ENCODE data around the gene TEX264. TPM values are rescaled to one million over a fixed set of nuclear protein-coding genes. Genes with fewer than 3 reads are reported as not detected.

The TEX264 gene
- total RNA-seq, 1 experiment from 2014 or later: 70.5 TPM

DNA sequence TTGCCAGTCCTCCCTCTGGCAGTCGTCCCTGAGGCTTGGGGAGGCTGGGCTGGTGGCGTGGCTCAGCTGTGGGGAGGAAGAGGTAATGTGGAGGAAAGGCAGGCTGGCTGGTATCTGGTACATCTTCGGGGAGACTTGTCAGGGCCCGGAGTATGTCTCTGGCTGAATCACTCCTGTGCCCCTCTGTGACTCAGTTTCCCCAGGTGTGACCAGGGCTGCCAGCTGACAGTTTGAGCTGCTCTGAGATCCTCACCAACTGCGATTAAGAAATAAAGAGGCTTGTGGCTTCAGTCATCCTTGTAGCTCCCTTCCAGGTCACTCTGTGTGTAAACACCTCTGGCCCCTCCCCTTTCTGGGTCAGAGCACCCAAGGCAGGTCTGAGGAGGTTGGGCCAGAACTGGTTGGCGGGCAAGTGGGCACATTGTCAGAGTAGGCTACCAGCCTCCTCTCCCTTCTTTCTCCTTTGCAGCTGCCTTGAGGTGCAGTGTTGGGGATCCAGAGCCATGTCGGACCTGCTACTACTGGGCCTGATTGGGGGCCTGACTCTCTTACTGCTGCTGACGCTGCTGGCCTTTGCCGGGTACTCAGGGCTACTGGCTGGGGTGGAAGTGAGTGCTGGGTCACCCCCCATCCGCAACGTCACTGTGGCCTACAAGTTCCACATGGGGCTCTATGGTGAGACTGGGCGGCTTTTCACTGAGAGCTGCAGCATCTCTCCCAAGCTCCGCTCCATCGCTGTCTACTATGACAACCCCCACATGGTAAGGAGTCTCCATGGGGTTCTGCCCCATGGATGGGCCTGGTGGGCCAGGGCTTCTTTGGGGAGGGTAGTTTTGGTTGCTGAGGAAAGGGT lies 3.0 kb downstream of the TEX264 start:
- no peak for DNase-seq (ENCODE audit: low read depth)

- peak; percentile 74 for DNase-seq (ENCODE audit: low read depth)
Observed at GRCh38 chr3:51675201-51675611, 4.2 kb downstream of the TEX264 start.

GRCh38 chr3:51676102-51676640 lies 5.1 kb downstream of the TEX264 start:
- DNase-seq (ENCODE audit: low read depth): no peak

- no peak for DNase-seq (ENCODE audit: low read depth)
Observed at GRCh38 chr3:51677358-51677757, 6.3 kb downstream of the TEX264 start.

DNA sequence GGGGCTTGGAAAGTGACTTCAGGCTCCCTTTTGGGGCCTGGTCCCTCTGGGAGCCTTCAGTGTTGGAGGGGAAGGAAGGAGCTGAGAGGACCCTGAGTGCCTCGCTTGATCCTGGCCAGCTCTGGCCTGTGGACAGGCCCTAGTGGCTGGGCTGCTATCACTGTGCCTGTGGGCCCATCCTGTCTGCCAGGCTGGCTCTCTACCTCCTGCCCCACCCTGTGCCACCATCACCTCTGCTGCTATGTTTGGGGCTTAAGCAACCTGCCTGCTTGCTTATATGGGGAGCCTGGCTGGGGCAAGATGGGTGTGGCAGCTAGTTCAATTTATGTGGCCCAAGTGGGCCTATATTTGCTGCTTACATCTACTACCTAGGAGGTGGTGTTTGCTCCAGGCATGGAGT lies 7.1 kb downstream of the TEX264 start:
- no peak for DNase-seq (ENCODE audit: low read depth)

DNA sequence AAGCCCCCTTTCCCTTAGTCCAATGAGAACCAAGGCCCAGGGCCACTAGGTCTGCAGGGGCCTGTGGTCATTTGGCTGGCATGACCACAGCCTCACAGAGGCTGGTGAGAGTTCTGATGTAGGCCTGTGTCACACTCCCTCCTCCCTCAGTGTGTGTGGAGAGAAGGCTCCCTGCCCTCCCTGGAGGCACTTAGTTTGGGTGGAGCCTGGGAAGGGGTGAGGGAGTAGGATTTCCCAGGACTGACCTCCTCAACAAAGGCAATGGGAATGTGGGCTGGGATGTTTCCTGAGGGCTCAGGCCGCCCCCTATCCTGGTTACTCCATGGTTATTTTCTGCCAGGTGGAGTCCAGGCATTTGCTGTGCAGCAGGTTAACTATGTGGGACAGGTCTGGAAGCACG lies 7.6 kb downstream of the TEX264 start:
- DNase-seq (ENCODE audit: low read depth): peak; percentile 10

- DNase-seq (ENCODE audit: low read depth): no peak
Observed at GRCh38 chr3:51679318-51679717, 8.3 kb downstream of the TEX264 start.

GRCh38 chr3:51679777-51680176 lies 8.7 kb downstream of the TEX264 start:
- DNase-seq (ENCODE audit: low read depth): no peak

- no peak for DNase-seq (ENCODE audit: low read depth)
Observed at GRCh38 chr3:51680196-51680595, 9.1 kb downstream of the TEX264 start.

DNA sequence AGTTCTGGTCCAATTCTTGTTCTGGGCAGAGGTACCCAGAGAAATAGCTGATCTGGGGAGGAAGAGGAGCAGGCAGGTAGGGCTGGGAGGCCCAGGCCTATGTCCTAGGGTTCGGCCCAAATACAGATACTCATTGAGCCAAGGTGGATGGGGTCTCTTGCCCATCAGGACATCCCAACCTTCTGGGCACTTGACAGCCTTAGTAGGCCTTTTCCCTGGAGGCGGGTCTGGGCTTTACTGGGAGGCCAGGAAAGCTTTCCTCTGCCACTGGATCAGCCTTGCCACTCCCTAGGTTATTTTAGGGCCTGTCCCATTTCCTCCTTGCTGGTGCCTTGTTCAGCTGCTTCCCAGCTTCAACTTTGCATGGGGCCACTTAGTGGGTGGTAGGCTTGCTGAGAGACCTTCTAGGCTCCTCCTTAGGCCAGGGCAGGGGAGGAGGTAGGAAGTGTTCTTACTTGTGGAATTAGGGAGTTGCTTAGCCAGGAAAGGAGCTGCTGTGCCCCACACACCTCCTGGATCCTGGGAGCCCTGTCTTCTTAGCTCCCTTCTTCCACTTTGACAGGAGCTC lies 9.7 kb downstream of the TEX264 start:
- no peak for DNase-seq (ENCODE audit: low read depth)

- DNase-seq (ENCODE audit: low read depth): peak; percentile 47
Observed at GRCh38 chr3:51681453-51681852, 10.4 kb downstream of the TEX264 start.

GRCh38 chr3:51682079-51682478 lies 11.0 kb downstream of the TEX264 start:
- DNase-seq (ENCODE audit: low read depth): peak; percentile 87

- DNase-seq (ENCODE audit: low read depth): no peak
Observed at GRCh38 chr3:51682526-51682925, 11.5 kb downstream of the TEX264 start.

- no peak for DNase-seq (ENCODE audit: low read depth)
Observed at GRCh38 chr3:51683566-51683965, 12.5 kb downstream of the TEX264 start.

DNA sequence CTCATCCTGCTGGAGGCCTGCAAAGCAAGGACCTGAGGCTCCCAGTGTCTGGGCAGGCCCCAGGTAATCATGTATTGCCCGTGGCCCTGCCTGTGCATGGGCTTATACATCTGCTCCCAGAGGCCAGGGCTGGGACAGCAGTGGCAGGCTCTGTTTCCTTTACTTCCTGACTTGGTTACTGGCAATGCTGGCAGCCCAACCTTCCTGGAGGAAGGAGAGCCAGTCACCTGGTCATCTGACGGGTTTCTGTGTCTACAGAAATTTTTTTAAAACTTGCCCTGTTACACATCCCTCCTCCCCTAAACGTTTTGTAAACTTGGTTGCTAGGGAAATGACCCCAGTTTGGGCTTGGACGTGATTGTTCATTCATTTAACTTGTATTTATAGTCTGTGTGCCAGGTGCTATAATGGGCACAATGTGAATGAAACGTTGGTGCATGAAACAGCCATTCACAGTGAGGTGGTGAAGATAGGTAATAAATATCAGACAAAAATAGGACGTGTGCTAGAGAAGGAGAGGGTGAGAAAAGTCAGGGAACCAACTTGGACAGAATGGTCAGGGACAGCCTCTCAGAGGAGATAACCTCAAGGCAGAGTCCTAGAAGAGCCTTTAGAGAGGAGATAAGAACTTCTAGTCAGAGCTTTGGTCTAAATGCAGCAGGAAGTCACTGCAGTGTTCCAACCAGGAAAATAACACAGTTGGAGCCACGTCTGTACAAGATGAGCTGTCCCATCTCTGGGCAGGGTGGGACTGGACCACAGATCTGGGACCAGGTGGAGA lies 14.1 kb downstream of the TEX264 start:
- DNase-seq (ENCODE audit: low read depth): peak; percentile 13

DNA sequence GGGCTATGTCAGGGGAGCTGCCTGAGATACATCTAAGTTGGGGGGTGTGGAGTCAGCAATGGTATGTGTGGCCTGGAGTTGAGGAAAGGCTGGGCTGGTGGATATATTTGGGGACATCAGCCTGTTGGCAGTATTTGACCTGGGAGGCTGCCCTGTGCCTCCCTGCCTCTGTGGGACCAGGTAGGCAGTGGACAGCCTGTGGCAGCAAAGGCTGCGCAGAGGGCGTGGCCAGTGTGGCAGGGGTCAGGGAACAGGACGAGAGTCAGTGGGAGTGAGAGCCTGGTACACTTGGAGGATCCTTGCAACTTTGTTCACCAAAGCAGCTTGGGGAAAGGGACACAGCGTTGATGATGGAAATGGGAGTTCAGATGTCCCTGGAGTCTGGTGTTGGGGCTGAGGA lies 15.0 kb downstream of the TEX264 start:
- DNase-seq (ENCODE audit: low read depth): no peak

- DNase-seq (ENCODE audit: low read depth): peak; percentile 95
Observed at GRCh38 chr3:51686512-51687215, 15.6 kb downstream of the TEX264 start.

GRCh38 chr3:51687431-51688205 lies 16.6 kb downstream of the TEX264 start:
- DNase-seq (ENCODE audit: low read depth): peak; percentile 96

- no peak for DNase-seq (ENCODE audit: low read depth)
Observed at GRCh38 chr3:51688206-51688600, 17.2 kb downstream of the TEX264 start.

- no peak for DNase-seq (ENCODE audit: low read depth)
Observed at GRCh38 chr3:51691021-51691420, 20.0 kb downstream of the TEX264 start.

GRCh38 chr3:51691949-51692348 lies 20.9 kb downstream of the TEX264 start:
- no peak for DNase-seq (ENCODE audit: low read depth)
